HG03520 (cell line): Measurements from ENCODE around the gene ZFP64.
"Not testable (repeated sequence)": the region's sequence is repeated elsewhere in the genome, so short reads cannot be mapped to it uniquely, and the experiment has no call there.

Experiments
- ATAC-seq: cut with Tn5 transposase; IDR thresholded peaks from one replicate; pipeline ENCODE4 v1.9.1; 2021; ENCODE audit warnings: mild to moderate bottlenecking, moderate library complexity; ENCODE audit not compliant: unreplicated experiment

Gene ZFP64

DNA sequence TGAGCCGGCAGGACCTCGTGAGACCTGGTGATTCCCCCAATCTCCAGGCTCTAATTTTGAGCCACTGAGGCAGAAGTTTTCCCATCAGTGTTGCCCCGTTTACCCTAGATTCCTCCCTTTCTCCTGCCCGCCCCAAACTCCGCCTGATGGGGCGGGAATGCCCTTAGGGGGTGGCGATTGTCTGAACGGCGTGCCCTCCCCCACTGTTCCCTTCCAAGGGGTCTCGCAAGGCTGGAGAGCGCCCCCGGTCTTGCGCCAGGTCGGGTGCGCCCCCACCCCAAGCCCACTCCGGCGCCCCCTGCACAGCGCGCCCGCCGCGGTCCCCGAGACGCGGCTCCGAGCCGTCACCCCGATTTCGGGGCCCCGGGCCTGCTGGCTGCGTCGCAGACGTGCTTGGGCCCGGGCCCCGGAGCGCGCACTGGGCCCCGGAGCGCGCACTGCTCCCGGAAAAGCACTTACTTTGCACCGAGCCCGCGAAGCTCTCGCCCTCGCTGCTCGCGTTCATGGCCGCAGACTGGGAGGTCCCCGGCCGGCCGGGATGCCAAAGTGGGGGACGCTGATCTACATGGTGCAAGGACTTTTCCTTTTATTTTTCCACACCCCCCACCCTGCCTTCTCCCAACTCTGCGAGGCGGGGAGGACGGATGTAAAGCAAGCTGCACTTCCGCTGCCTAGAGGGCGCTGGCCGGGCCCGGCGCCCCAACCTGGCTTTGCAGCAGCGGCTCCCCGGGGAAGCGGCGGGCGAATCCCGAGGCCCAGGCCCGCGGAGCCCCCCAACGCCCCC lies at the start of gene ZFP64:
TSS of gene ZFP64 (minus strand) at position 648 of the 784 bp plus-strand sequence. CDS start at position 505, 143 bp downstream.
- peak; percentile 65 for ATAC-seq

DNA sequence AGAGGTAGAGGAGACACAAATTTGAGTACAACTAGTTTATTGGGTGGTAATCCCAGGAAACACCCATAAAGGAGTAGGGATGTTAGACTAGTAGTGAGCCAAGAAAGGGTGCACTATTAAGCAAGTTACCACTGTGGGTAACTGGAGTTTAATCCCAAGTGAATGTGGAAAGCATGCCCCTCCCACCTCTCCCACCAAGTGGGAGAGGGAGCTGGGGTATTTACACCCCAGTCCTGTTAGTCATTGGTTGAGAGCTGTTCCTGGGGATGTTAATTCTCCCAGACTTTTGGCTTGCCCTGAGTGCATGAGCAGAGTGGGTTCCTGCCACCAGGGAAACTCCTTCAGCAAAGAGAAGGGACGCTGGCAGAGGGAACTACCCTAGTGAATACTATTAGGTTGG lies 49.2 kb upstream of the ZFP64 start:
- no peak for ATAC-seq

DNA sequence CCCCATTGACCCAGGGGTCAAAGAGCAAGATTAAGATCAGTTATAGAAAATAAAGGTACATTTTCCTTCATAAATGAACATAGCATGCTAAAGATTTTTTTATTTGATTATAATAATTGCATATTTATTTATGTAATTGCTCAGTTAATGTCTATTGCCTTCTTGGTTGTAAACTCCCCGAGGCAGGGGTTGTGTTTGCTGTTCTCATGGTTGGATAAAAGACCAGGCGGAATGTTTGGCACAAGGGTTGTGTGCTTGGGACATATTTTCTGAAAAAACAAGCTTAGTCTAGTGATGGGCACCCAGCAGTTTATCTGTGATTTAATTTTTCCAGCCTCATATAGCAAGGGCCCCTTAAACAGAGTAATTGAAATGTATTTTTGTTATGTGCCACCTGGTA lies 47.5 kb upstream of the ZFP64 start:
- no peak for ATAC-seq

DNA sequence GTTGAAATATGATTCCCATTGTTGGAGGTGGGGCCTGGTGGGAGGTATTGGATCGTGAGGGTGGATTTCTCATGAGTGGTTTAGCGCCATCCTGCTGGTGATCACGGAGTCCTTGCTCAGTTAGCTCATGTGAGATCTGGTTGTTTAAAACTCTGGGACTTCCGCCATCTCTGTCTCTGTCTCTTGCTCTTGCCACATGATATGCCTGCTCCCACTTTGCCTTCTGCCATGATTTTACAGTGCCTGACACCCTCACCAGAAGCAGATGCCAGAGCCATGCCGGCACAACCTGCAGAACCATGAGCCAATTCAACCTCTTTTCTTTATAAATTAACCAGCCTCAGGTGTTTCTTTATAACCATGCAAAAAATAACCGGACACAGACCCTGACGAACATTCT lies 44.7 kb upstream of the ZFP64 start:
- no peak for ATAC-seq

DNA sequence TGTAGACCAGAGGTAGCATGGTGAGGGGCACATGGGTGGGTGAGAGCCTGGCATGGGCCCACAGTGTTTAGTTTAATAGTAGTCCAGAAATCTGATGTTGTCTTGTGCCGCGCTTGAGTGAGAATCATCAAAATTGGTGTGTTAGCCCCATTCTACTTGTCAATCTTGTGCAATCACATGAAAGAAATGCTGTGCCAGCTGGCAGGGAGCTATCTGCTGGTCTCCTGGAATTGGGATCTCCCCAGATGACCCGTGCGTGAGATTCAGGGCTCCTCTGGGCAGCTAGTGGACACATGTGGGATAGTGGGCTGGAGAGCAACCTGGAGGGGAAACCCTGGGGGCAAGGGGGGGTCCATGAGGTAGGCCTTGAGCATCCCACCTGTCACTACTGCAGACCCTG lies 43.5 kb upstream of the ZFP64 start:
- no peak for ATAC-seq

DNA sequence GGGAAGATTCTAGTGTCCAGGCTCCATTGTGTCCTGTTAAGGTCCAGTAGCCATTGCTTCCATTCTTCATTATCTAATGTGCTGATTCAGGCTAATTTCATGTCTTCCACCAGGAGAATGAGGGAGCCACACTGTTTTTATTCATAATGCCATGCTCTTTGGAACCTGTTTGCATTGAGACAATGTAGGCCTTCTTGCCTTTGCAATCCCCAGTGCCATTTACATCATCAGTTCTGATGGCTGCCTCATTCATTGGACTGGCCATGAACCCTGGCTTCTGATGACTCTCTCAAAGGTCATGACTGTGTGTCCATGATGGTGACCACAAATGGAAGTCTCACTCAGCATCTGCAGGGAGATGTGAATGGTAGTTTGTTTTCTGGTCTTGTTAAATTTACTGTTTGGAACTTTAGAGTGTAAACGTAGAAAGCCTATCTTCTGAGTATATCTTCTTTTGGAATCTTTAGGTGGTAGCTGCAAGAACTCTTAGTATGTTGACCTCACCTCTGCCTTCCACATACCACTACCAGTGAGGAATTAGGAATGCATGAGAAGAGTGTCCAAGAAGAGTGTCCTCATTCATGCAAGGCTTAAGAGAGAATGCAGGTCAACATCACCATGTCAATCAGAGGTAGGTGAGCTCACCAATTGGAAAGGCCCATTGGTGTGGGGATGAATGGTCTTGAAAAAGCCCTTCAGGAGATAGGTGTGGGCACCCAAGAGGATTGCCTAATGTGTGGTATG lies 42.9 kb upstream of the ZFP64 start:
- ATAC-seq = no peak

DNA sequence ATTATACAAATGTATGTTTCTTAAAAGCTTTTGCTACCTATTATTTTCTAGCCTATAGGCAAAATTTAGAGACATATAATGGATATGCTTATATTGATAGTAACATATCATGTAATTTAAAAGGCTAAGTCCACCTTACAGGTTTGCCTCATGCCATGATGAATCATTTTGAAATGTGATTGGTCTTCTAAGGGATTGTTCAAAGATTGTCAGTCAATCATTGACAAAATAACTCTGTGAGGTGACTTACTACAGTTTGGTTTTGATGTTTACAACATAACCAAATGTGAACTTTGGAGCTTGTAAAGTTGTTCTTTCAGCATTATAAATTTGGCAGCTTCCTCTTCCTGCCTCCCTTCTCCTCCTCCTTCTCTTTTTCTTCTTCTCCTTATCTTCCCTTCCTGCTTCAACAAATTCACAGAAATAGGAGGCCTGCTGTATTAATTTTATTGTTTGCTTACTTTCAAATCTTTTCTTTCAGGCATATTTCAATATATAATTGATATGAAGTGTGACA lies 39.7 kb upstream of the ZFP64 start:
- no peak for ATAC-seq

DNA sequence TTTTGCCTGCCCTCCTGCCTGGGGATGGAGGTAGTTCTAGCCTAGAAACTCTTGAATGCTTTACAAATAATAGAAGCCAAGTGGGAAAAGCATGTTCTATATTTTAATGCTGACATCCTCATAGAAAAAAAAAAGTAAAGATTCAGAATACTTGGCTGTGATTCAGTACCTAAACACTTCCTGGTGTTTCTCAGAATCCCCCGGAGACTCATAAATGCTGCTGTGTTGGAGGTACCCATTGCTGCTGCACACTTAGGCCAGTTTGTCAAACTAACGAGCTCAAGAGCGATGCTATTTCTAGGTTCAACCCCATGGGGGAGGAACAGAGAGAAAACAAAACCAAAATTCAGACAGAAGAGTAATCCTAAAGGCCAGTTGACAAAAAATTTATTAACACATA lies 38.8 kb upstream of the ZFP64 start:
- ATAC-seq = no peak

DNA sequence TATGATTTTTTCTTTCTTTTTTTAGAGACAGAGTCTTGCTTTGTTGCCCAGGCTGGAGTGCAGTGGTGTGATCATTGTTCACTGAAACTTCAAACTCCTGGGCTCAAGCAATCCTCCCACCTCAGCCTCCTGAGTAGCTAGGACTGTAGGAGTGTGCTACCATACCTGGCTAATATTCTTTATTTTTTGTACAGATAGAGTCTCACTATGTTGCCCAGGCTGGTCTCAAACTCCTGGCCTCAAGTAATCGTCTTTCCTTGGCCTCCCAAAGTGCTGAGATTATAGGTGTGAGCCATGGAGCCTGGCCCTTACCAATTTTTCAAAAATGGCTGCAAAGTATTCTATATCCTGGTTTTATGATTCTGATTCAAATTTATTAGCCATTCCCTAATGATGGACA lies 37.8 kb upstream of the ZFP64 start:
- not testable (repeated sequence) for ATAC-seq

DNA sequence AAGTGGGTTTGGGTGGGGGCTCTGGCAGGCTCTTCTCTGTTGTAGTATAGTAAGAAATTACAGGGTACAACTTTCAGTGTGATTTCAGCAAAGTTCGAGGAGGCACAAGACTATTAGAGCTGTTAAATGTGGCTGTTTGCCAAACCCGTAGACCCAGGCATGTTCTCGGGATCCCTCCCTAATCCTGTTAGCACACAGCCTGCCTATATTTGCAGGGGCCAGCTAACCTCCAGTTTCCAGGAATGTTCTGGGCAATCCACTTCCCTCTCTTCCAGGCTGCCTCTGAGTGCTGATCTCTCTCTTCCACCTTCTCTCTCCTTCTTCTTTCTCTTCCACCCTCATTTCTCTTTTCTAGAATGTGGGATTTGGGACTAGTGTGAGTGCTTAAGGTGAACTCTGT lies 34.8 kb upstream of the ZFP64 start:
- no peak for ATAC-seq

DNA sequence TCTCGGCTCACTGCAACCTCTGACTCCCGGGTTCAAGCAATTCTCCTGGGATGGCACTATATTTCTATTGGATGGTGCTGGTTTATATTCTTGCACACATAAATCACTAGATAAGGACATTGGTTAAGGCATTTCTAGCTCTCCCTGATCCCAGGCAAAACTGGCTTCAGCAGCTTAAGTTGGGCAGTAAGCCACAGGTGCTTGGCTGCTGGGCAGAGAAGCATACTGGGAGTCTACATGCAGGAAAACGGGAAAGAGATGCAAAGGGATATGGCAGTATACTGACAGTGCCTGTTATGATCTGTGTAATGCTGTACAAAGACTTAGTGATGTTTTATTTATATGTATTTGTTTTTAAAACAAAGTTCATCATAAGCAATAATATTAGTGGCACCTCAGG lies 33.3 kb upstream of the ZFP64 start:
- no peak for ATAC-seq

DNA sequence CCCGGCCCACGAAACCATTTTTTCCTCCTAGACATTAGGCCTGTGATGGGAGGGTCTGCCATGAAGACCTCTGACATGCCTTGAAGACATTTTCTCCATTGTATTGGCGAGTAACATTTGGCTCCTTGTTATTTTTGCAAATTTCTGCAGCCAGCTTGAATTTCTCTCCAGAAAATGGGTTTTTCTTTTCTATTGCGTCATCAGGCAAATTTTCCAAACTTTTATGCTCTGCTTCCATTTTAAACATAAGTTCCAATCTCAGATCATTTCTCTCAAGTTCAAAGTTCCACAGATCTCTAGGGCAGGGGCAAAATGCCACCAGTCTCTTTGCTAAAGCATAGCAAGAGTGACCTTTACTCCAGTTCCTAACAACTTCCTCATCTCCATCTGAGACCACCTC lies 29.8 kb upstream of the ZFP64 start:
- ATAC-seq = not testable (repeated sequence)

DNA sequence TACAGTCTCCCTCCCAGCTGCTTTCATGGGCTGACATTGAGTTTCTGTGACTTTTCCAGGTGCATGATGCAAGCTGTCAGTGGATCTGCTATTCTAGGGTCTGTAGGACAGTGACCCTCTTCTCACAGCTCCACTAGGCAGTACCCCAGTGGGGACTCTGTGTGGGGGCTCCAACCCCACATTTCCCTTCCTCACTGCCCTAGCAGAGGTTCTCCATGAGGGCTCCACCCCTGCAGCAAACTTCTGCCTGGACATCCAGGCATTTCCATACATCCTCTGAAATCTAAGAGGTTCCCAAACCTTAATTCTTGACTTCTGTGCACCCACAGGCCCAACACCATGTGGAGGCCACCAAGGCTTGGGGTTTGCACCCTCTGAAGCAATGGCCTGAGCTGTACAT lies 29.3 kb upstream of the ZFP64 start:
- ATAC-seq = not testable (repeated sequence)

DNA sequence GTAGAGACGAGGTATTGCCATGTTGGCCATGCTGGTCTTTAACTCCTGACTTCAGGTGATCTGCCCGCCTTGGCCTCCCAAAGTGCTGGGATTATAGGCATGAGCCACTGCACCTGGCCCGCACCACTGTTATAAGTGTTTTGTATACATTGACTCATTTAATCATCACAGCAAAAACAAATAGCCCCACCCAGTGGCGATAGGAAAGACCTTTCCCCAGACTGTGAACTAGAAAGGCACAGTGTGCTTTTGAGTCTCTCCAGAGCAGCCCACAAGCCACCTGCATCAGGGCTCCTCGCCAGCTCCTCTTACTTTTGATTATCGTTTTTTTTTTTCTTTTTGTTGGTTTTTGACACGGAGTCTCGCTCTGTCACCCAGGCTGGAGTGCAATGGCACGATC lies 27.9 kb upstream of the ZFP64 start:
- no peak for ATAC-seq

DNA sequence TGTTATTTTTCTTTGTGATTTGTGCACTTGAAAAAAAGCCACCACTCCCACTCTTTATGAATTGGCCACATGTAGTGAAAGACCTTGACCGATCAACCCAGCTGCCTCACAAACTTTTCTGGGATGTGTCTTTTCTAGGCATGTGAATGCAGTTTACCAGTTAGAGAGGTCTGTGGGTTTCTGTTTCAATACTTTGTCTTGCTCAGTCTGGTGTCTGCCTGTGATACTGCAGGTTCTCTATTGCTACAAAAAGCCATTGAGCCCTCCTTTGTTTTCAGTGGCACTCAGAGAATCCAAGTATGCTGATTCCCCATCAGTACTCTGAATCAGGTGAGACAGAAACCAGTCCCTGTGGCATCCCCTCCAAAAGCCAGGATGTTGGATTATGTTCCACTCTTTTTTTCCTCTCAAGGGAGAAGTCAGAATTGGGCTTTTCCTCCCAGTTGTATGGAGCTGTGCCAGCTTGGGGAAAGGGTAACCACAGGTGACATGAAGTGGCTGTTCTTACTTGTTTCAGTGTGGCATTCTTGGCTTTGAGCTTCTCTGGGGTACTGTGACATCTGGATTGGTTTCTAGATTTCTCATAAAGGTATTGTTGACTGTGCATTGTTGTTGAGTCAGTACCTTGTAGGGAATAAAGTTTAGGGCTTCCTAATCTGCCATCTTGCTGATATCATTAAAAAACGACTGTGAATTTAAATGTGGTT lies 26.3 kb upstream of the ZFP64 start:
- no peak for ATAC-seq

DNA sequence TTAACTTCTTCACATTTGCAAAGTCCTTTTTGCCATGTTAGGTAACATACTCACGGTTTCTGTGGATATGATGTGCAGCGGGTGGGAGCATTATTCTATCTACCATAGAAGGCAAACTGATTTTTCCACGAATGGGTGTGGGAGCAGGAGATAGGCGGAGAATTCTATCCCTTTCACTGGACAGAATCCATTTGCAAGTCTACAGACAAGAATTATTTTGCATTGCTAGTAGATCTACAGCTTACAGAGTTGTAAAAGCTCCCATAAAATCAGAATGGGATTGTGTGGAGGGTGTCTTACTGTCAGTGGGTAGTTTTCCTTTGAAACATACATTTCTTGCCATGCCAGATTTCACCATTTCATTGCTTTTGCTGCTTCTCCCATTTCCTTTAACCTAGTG lies 22.4 kb upstream of the ZFP64 start:
- ATAC-seq = no peak

DNA sequence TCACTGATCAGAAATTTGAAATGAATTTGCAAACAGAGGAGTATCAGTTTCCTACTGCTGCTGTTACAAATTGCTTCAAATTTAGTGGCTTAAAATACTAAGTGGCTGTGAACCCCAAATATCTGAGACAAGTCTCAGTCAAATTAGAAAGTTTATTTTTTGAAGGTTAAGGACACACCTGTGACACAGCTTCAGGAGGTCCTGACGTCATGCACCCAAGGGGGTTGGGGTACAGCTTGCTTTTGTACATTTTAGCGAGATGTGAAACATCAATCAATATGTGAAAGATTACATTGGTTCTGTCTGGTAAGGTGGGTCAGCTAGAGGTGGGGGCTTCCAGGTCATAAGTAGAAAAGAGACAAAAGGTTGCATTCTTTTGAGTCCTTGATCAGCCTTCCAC lies 21.4 kb upstream of the ZFP64 start:
- no peak for ATAC-seq

DNA sequence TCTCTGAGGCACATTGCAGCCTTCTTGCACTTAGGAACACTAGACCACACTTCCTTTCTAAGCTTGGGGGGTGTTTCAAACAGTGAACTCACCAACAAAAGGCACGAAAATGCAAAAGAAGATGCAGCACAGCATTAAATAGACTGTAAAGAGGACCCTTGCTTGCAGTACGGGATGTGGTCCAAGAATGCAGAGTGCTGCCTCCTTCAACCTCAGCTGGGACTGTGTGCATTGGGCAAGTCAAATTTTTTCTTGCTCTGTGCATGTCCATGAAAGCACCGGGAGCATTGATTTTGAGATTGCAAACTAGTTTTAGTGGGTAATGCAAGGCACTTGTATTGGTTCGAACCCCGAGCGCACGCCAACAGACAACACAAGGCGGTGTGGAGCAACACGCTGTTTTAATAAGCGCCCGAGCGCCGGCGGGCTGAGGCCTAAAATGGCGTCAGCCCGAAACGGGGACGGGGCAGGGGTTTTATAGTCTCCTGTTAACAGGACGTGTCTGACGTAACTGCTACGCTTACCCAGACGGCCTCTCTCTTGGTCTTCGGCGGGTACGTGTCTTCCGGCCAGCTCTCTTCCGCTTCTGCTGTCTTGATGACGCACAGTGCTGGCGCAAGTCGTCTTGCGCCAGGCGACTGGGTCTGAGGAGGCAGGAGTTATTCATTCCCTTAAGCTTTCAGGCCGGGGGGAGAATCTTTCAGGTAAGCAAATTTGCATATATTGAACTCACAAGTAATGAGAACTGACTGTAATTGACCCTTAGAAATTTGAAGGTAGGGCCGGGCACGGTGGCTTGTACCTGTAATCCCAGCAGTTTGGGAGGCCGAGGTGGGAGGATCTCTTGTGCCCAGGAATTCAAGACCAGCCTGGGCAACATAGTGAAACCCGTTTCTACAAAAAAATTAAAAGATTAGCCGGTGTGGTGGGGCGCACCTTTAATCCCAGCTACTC lies 18.7 kb upstream of the ZFP64 start:
- no peak for ATAC-seq

DNA sequence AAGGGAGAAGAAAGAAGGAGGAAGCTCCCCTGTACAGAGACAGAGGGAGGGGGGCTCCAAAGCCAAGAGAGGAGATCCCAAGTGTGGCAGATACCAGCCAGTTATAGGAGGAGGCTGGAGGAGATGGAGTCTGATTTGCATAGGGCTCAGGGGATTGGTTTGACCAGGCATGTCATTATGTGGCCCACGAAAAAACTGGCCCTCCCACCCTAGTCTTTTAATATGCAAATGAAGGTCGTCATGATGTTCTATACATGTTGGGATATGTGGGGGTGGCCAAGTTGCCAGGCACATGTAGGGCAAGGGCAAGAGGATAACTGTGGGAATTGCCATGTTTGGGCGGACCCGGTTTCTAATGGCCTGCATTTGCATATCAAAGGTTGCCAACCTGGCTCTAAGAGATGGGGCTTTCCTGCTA lies 17.6 kb upstream of the ZFP64 start:
- no peak for ATAC-seq

DNA sequence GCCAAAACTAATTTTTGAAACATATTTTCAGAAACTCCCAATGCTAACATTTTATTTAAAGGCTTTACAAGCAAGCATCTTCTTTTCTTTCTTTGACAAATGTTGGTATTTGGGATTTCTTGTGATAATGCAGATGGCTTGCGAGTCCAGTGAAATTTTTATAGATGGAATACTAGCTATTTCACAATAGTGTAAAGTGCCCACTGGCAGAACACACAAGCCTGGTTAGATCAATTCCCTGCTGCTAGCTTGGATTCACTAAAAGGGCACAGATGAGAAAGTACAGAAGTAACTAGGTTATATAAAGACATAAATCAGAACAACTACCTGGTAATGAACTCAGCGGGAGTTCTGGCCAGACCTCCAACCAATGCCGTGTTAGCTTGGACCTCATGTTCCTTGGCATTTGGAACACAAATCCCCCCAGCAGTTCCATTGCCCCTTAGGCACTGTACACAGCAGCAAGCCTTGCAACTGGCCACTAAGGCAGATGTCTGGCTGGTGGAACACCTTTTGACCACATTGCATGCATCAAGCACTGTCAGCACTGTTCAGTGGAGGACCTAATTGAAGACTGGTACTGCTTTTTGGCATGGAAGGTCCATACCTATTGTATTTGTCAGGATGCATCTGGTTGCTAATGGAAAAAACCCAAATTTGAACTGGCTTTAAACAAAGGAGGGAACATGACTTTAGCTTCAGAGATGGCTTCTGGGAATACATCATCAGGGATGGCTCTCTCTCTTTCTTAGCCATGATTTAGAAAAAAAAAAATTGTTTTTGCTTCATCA lies 15.6 kb upstream of the ZFP64 start:
- no peak for ATAC-seq
